GM18505 (cell line): ENCODE results near the gene SLC38A3.

Experiments
- ATAC-seq: cut with Tn5 transposase; IDR thresholded peaks from one replicate; pipeline ENCODE4 v1.9.1; 2021; ENCODE audit not compliant: unreplicated experiment
- POLR2A ChIP-seq: IDR thresholded peaks from 4 replicates; pipeline ENCODE4 v1.6.1; 2011; ENCODE audit warnings: borderline replicate concordance; ENCODE audit not compliant: insufficient read depth, insufficient read length; ENCODE audit errors: extremely low read depth

SLC38A3 gene

GRCh38 chr3:50174517-50174895 lies 30.6 kb upstream of the SLC38A3 start:
- ATAC-seq, result no peak
- no peak for TF ChIP-seq POLR2A

GRCh38 chr3:50174947-50175524 lies 30.0 kb upstream of the SLC38A3 start:
- TF ChIP-seq POLR2A, result no peak
- no peak for ATAC-seq

GRCh38 chr3:50177346-50177745 lies 27.7 kb upstream of the SLC38A3 start:
- no peak for TF ChIP-seq POLR2A
- no peak for ATAC-seq

GRCh38 chr3:50179710-50180109 lies 25.4 kb upstream of the SLC38A3 start:
- ATAC-seq, result no peak
- no peak for TF ChIP-seq POLR2A

- TF ChIP-seq POLR2A, result no peak
- ATAC-seq, result no peak
Measured at GRCh38 chr3:50181985-50182384, 23.1 kb upstream of the SLC38A3 start.

GRCh38 chr3:50182533-50183099 lies 22.5 kb upstream of the SLC38A3 start:
- no peak for TF ChIP-seq POLR2A
- no peak for ATAC-seq

- no peak for TF ChIP-seq POLR2A
- ATAC-seq, result no peak
Measured at GRCh38 chr3:50183755-50184154, 21.3 kb upstream of the SLC38A3 start.

GRCh38 chr3:50184242-50184978 lies 20.7 kb upstream of the SLC38A3 start:
- no peak for ATAC-seq
- TF ChIP-seq POLR2A, result no peak

GRCh38 chr3:50185230-50185629 lies 19.8 kb upstream of the SLC38A3 start:
- ATAC-seq, result no peak
- no peak for TF ChIP-seq POLR2A

- TF ChIP-seq POLR2A, result no peak
Measured at GRCh38 chr3:50186096-50186495, 19.0 kb upstream of the SLC38A3 start.

GRCh38 chr3:50187750-50188149 lies 17.3 kb upstream of the SLC38A3 start:
- TF ChIP-seq POLR2A, result no peak
- no peak for ATAC-seq

More at GRCh38 chr3:50186096-50186495, 19.0 kb upstream of the SLC38A3 start:
- no peak for ATAC-seq

GRCh38 chr3:50189274-50189673 lies 15.8 kb upstream of the SLC38A3 start:
- TF ChIP-seq POLR2A, result no peak
- no peak for ATAC-seq

GRCh38 chr3:50189989-50190388 lies 15.1 kb upstream of the SLC38A3 start:
- TF ChIP-seq POLR2A, result no peak
- ATAC-seq, result no peak

GRCh38 chr3:50190936-50191660 lies 14.0 kb upstream of the SLC38A3 start, which contains the start of gene GNAT1:
TSS of gene GNAT1 (plus strand) at chr3:50191610. CDS start at chr3:50191726, 116 bp downstream.
- no peak for ATAC-seq
- TF ChIP-seq POLR2A, result no peak

GRCh38 chr3:50192124-50192523 lies 12.9 kb upstream of the SLC38A3 start:
- TF ChIP-seq POLR2A, result no peak
- ATAC-seq, result no peak
